Stimulated activated naive B cell treated with anti-CD40 and anti-IgM and Interleukin-4, amounts not matched to agents 10 μg/mL and 1 μg/mL and 100 μg/mL, for 72 hours (primary cell): Measurements from ENCODE around the gene INSR.
"Not testable (repeated sequence)": the region's sequence is repeated elsewhere in the genome, so short reads cannot be mapped to it uniquely, and the experiment has no call there.

ENCODE experiments used
- ATAC-seq, 2 donors: fragments of 150-1000 bp; cut with Tn5 transposase; replicated peaks; 2 replicates each; pipeline ENCODE4 v1.10.0; 2021; ENCODE audit warnings: moderate library complexity in 1 of 2
- DNase-seq: peaks from one replicate; pipeline ENCODE4 v3.0.0; 2021
- H3K27ac Mint-ChIP-seq: one replicate; pipeline ENCODE4 v1.8.0; 2022; ENCODE audit warnings: mild to moderate bottlenecking, mixed read lengths
- H3K27me3 Mint-ChIP-seq, 2 donors: one replicate each; pipeline ENCODE4 v1.8.0; 2022; ENCODE audit warnings: mixed read lengths in 2 of 2
- H3K36me3 Mint-ChIP-seq, 2 donors: one replicate each; pipeline ENCODE4 v1.8.0; 2022; ENCODE audit warnings: mixed read lengths in 2 of 2, mild to moderate bottlenecking in 1 of 2
- H3K4me1 Mint-ChIP-seq, 2 donors: one replicate each; pipeline ENCODE4 v1.8.0; 2022; ENCODE audit warnings: mixed read lengths in 2 of 2, mild to moderate bottlenecking in 1 of 2
- H3K4me3 Mint-ChIP-seq, 2 donors: one replicate each; pipeline ENCODE4 v1.8.0; 2022; ENCODE audit warnings: mild to moderate bottlenecking in 2 of 2, mixed read lengths in 2 of 2, moderate library complexity in 1 of 2
- H3K9me3 Mint-ChIP-seq, 2 donors: one replicate each; pipeline ENCODE4 v1.8.0; 2022; ENCODE audit warnings: mixed read lengths in 2 of 2, mild to moderate bottlenecking in 1 of 2

INSR gene

DNA sequence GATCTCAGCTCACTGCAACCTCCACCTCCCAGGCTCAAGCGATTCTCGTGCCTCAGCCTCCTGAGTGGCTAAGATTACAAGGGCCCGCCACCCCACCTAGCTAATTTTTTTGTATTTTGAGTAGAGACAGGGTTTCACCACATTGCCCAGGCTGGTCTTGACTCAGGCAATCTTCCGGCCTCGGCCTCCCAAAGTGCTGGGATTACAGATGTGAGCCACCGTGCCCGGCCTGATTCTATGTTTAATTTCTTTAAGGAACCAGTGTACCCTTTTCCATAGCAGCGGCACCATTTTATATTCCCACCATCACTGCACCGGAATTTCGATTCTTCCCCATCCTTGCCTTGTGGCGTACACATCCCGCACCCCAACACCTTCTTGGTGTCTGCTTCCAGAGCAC lies 17.7 kb upstream of the INSR start:
- Mint-ChIP-seq H3K4me3 (no peak overlapping the region), H3K27ac (no peak overlapping the region), H3K36me3 (no peaks in the 10 kb centered on the region), H3K9me3 (no peaks in the 10 kb centered on the region), H3K27me3 (no peaks in the 10 kb centered on the region), H3K4me1 (peaks cover 0 to 2% of the 10 kb centered on the region in 2 donors)
- DNase-seq: no peak
- ATAC-seq: no peak

DNA sequence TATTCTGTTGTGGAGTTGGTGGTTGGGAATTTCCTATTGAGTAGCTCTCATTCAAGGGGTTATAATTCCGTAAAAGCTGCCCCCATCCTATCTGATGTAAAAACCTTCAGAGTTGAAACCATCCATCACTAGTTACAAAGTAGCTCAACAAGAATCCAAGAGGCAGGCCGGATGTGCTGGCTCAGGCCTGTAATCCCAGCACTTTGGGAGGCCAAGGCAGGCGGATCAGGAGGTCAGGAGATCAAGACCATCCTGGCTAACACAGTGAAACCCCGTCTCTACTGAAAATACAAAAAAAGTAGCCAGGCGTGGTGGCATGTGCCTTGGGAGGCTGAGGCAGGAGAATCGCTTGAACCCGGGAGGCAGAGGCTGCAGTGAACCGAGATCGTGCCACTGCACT lies 14.1 kb upstream of the INSR start:
- H3K9me3 Mint-ChIP-seq, DNase-seq, H3K36me3 Mint-ChIP-seq, H3K4me1 Mint-ChIP-seq, H3K4me3 Mint-ChIP-seq, H3K27me3 Mint-ChIP-seq, ATAC-seq, H3K27ac Mint-ChIP-seq: not testable (repeated sequence)

DNA sequence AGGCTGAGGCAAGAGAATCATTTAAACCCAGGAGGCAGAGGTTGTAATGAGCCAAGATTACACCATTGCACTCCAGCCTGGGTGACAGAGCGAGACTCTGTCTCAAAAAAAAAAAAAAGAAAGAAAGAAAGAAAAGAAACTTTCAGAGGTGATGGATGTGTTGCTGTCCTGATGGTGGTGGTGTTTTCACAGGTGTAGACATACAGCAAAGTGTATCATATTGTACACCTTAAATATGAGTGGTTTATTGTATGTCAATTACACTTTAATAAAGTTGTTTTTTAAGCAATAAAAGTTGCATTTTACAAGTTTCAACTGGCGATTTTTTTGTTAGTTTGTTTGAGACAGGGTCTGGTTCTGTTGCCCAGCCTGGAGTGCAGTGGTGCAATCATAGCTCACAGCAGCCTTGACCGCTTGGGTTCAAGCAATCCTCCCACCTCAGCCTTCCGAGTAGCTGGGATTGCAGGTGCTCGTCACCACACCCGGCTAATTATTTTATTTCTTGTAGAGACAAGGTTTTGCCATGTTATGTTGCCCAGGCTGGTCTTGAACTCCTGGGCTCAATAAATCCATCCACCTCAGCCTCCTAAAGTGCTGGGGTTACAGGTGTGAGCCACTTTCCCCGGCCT lies 13.5 kb upstream of the INSR start:
- ATAC-seq (no peak), DNase-seq (no peak)
- Mint-ChIP-seq H3K36me3 (no peaks in the 10 kb centered on the region), H3K9me3 (no peaks in the 10 kb centered on the region), H3K4me1 (peaks cover 0 to 6% of the 10 kb centered on the region in 2 donors), H3K4me3 (no peak overlapping the region), H3K27ac (no peak overlapping the region), H3K27me3 (no peaks in the 10 kb centered on the region)

DNA sequence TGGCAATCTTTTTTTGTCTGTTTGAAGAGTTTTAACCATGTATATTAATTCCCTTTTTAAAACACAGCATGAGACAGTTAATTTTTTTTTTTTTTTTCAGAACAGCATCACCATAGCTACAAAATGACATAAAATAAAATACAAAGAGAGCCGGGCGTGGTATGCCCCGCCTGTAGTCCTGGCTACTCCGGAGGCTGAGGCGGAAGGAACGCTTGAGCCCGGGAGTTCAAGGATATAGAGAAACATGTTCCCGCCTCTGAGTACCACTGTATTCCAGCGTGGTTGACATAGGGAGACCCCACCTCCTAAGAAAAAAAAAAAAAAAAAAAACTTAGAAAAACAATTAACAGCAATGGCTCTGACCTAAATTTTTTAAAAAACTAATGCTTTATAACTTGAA lies 10.0 kb upstream of the INSR start:
- H3K4me1 Mint-ChIP-seq: peaks cover 0 to 6% of the 10 kb centered on the region in 2 donors
- H3K27ac Mint-ChIP-seq: no peak overlapping the region
- H3K9me3 Mint-ChIP-seq: no peaks in the 10 kb centered on the region
- DNase-seq (no peak), ATAC-seq (no peak)
- peak overlapping the region in 1 of 2 donors; percentile 28 for H3K4me3 Mint-ChIP-seq
- H3K27me3 Mint-ChIP-seq: peaks cover 0 to 4% of the 10 kb centered on the region in 2 donors
- no peaks in the 10 kb centered on the region for H3K36me3 Mint-ChIP-seq

DNA sequence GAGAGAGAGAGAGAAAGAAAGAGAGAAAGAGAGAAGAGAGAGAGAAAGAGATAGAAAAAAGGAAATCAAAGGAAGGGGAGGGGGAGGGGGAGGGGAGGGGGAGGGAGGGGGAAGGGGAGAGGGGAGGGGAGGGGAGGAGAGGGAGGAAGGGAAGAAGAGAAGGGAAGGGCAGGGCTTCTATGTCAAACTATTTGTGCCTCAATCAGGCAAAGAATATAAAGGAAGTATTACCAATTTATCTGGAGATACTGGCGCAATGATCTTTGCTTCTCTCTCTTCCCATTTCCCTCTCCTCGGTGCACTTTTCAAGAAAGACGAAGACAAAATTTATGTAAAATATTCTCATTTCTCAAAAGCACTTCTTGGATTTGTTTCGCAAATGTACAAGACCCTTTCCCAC lies 9.3 kb upstream of the INSR start:
- H3K27ac Mint-ChIP-seq: no peak overlapping the region
- H3K4me1 Mint-ChIP-seq: peaks cover 0 to 6% of the 10 kb centered on the region in 2 donors
- H3K9me3 Mint-ChIP-seq: no peaks in the 10 kb centered on the region
- H3K27me3 Mint-ChIP-seq: peaks cover 0 to 4% of the 10 kb centered on the region in 2 donors
- H3K36me3 Mint-ChIP-seq: no peaks in the 10 kb centered on the region
- H3K4me3 Mint-ChIP-seq: no peak overlapping the region
- ATAC-seq (no peak), DNase-seq (no peak)

DNA sequence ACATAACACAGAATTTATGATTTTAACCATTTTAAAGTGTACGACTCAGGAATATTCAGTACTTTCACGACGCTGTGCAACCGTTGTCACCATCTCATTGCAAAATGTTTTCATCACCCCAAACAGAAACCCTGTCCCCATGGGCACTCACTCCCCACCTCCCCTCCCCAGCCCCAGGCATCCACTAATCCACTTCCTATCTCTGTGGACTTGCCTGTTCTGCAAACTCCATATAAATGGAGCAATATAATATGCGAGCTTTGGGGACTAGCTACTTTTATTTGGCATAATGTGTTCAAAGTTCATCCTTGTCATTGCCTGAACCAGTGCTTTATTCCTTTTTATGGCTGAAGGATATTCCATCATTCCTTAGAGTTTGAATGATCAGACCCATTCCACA lies 7.3 kb upstream of the INSR start:
- H3K9me3 Mint-ChIP-seq: no peaks in the 10 kb centered on the region
- DNase-seq (no peak), ATAC-seq (no peak)
- peaks cover 4 to 10% of the 10 kb centered on the region in 2 donors for H3K27me3 Mint-ChIP-seq
- no peaks in the 10 kb centered on the region for H3K36me3 Mint-ChIP-seq
- peaks cover 2 to 6% of the 10 kb centered on the region in 2 donors for H3K4me1 Mint-ChIP-seq
- H3K4me3 Mint-ChIP-seq: no peak overlapping the region
- no peak overlapping the region for H3K27ac Mint-ChIP-seq

DNA sequence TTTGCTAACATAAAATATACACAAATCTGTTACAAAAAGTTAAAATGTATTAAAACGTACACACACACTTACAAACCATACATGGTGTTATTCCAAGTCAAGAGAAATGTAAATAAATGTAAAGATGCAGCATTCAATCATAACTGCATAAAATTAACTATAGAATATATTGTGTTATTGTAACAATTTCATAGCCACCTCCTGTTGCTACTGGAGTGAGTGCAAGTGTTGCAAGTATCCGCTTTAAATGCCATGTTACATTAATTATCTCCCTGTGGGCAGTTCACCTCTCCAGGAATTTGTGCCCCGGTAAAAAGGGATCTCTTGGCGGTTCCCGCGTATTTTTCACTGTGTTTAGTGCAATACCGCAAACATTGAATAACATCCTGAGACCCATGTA lies 3.5 kb upstream of the INSR start:
- no peak overlapping the region for H3K27ac Mint-ChIP-seq

DNA sequence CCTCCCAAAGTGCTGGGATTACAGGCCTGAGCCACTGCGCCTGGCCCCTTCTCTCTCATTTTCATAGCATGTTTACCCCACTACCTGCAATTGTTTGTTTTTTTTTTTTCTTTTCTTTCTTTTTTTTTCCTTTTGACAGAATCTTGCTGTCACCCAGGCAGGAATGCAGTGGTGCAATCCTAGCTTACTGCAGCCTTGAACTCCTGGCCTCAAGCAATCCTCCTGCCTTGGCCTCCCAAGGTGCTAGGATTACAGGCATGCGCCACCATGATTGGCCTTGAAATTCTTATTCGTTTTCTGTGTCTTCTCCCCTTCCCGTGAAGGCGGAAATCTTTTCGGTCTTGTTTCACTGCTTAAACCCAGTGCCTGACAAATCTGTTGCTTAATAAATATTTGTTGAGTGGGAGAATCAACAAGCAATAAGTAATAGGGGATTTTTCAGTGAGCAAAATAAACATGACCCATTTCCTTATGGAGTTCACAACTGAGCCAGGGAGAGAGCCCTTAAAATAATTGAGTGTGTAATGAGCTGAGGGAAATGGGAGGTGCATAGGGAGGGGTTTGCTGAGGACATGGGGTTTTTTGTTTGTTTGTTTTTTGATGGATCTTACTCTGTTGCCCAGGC lies 1.8 kb upstream of the INSR start:
- ATAC-seq (no peak), DNase-seq (no peak)
- H3K4me3 Mint-ChIP-seq: peak overlapping the region; percentile 70
- H3K27ac Mint-ChIP-seq: no peak overlapping the region
- H3K27me3 Mint-ChIP-seq: peaks cover 12 to 23% of the 10 kb centered on the region in 2 donors
- peaks cover 18 to 32% of the 10 kb centered on the region in 2 donors for H3K4me1 Mint-ChIP-seq
- H3K36me3 Mint-ChIP-seq: no peaks in the 10 kb centered on the region
- H3K9me3 Mint-ChIP-seq: no peaks in the 10 kb centered on the region

More for the DNA sequence above, 3.5 kb upstream of the INSR start:
- Mint-ChIP-seq H3K4me1 (peaks cover 11 to 16% of the 10 kb centered on the region in 2 donors), H3K9me3 (no peaks in the 10 kb centered on the region), H3K36me3 (no peaks in the 10 kb centered on the region), H3K4me3 (no peak overlapping the region), H3K27me3 (peaks cover 12 to 20% of the 10 kb centered on the region in 2 donors)
- DNase-seq (no peak), ATAC-seq (no peak)

DNA sequence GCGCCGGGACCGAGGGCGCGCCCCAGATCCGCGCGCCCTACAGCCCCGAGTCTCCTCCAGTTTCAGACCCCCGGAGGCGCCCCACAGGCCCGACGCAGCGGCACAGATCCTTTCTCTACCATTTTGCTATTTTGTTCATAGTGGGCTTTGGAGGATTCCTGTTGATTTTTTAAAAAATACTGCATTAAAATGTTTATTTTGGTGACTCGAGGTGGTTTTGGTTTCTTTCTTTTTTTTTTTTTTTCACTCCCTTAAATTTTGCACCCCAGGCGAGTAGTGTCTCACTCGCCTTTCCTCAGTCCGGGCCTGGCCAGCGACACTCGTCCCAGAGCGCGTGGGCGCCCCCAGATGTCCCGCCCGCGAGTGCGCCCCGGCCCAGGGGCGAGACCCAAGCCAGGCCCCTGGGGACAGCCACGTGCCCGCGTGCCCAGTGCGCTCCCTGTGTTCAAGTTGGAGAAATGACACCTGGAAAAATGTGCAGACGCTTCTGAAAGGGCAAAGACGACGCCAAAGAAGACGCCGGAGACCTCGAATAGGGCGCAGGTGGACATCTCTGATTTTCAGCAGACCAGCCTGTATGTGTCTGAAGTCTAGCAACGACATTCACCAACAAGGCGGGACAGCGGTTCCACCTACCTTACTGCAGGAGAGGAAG lies 471 bp upstream of the INSR start:
- peaks cover 12 to 19% of the 10 kb centered on the region in 2 donors for H3K27me3 Mint-ChIP-seq
- H3K27ac Mint-ChIP-seq: peak overlapping the region; percentile 93
- ATAC-seq (peak; percentile 60 to 62), DNase-seq (peak; percentile 60)
- H3K4me3 Mint-ChIP-seq: peak overlapping the region; percentile 85 to 94
- H3K36me3 Mint-ChIP-seq: no peaks in the 10 kb centered on the region
- H3K4me1 Mint-ChIP-seq: peaks cover 25 to 45% of the 10 kb centered on the region in 2 donors
- H3K9me3 Mint-ChIP-seq: no peaks in the 10 kb centered on the region

DNA sequence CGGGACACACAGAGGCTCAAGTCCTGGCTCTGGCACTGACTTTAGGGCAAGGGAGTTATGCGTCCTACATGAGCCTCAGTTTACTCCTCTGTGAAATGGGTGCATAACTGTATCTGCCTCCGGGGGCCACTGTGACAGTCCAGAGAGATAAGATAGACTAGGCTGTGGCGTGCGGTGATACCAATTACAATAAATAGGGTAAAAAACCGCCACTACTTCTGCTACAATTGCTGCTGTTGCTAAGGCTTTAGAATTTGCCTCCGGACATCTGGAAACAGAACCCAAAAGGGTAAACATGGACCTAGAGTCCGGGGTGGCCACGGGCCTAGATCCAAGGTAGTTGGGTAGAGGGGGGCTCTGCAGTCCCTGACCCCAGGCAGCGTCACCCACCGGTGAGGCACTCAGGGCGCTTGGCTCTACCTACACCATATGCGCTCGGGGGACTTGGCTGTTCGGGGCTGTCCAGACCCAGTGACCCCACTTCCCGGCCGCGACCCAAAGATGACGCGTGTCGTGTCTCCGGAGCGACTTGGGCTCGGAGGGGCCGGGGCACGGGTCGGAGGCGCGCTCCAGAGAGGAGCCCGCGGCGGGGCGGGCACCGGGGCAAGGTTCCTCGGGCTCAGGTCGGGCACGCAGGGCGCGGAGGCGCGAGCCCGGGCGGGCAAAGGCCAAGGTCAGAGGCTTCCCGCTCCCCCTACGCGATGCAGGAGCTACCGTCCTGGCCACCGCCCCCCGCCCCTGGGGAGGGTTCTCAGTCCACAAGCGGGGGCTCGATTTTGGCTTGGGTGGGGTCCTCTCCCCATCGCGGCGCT lies 1.1 kb downstream of the INSR start:
- peaks cover 28 to 55% of the 10 kb centered on the region in 2 donors for H3K4me1 Mint-ChIP-seq
- no peaks in the 10 kb centered on the region for H3K9me3 Mint-ChIP-seq
- H3K4me3 Mint-ChIP-seq: peak overlapping the region; percentile 75 to 83
- peaks cover 12 to 16% of the 10 kb centered on the region in 2 donors for H3K27me3 Mint-ChIP-seq
- peak overlapping the region; percentile 67 for H3K27ac Mint-ChIP-seq
- ATAC-seq (peak; percentile 12 to 24), DNase-seq (peak; percentile 13)
- H3K36me3 Mint-ChIP-seq: no peaks in the 10 kb centered on the region

DNA sequence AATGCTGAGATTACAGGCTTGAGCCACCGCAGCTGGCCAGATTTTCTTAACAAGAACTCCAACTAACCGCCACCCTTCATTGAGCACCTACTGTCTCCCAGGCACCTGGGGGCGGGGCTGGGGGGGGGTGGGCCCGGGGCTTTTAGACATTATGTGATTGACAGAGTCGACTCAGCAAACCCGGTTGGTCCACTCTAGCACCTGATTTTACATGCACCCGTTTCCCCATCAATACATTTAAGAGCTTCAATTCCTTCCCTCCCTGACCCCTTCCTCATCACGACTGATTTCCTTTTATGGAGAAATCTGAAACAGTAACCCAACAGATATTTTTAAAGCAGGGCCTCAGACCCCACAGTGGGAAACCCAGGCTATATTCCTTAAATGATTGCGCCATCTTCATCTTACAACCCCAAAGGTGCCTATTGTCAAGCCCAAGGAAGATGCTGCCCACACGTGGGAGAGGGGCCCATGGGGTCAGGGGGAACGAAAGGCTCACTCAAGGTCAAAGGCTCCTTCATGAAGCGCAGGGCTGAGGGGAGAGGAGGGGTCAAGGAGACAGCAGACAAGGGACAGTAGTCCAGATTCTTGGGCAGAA lies 1.8 kb downstream of the INSR start:
- H3K27ac Mint-ChIP-seq: no peak overlapping the region
- DNase-seq: no peak
- H3K4me1 Mint-ChIP-seq: peaks cover 28 to 58% of the 10 kb centered on the region in 2 donors
- no peaks in the 10 kb centered on the region for H3K36me3 Mint-ChIP-seq
- no peaks in the 10 kb centered on the region for H3K9me3 Mint-ChIP-seq
- peak overlapping the region; percentile 75 to 83 for H3K4me3 Mint-ChIP-seq
- H3K27me3 Mint-ChIP-seq: peaks cover 12 to 15% of the 10 kb centered on the region in 2 donors
- no peak for ATAC-seq

DNA sequence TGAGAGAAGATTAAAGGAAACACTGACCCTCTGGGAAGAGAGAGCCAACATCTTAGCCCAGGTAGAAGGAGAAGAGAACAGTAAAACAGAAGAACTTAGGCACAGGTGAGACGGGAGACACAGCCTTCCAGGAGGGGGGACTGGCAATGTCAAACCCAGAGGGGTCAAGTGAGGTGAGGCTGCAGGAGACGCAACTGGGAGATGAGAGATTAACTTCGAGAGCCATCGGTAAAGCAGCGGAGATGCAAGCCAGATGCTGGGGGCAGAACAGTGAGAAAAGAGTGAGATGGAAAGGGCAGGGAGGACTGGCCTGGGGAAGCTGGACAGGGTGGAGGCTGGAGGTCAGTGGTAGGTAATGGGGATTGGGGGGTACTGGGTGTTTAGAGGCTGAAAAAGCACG lies 5.2 kb downstream of the INSR start:
- peaks cover 0 to 5% of the 10 kb centered on the region in 2 donors for H3K27me3 Mint-ChIP-seq
- H3K36me3 Mint-ChIP-seq: no peaks in the 10 kb centered on the region
- no peak overlapping the region for H3K4me3 Mint-ChIP-seq
- H3K4me1 Mint-ChIP-seq: peaks cover 17 to 52% of the 10 kb centered on the region in 2 donors
- ATAC-seq: no peak
- H3K9me3 Mint-ChIP-seq: no peaks in the 10 kb centered on the region
- no peak overlapping the region for H3K27ac Mint-ChIP-seq
- no peak for DNase-seq

DNA sequence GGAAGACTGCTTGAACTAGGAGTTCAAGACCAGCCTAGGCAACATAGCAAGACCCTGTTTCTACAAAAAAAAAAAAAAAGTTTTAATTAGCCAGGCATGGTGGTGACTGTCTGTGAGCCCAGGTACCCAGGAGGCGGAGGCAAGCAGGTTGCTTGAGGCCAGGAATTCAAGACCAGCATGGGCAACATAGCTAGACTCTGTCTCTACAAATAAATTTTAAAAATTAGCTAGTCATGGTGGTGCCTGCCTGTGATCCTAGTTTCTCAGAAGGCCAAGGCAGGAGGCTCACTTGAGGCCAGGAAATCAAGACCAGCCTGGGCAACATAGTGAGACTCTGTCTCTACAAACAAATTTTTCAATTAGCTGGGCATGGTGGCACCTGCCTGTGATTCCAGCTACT lies 6.1 kb downstream of the INSR start:
- Mint-ChIP-seq H3K27me3 (peaks cover 0 to 5% of the 10 kb centered on the region in 2 donors), H3K9me3 (no peaks in the 10 kb centered on the region), H3K4me3 (no peak overlapping the region), H3K4me1 (peaks cover 20 to 57% of the 10 kb centered on the region in 2 donors), H3K27ac (no peak overlapping the region), H3K36me3 (no peaks in the 10 kb centered on the region)
- DNase-seq (no peak), ATAC-seq (no peak)

DNA sequence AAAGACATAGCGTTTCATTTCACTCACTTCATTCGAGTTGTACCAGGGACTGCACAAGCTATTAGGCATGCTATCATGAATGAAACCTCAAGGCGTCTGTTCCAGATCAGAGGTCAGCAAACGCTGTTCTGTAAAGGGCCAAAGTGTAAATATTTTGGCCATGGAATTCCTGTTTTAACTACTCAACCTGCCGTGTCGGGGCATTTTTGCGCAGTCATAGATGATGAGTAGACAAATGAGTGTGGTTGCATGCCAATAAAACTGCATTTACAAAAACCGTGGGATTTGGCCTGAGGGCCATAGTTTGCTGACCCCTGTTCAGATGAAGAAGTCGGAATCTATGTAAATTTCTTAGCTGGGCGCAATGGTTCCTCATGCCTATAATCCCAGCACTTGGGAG lies 6.5 kb downstream of the INSR start:
- Mint-ChIP-seq H3K9me3 (no peaks in the 10 kb centered on the region), H3K27ac (no peak overlapping the region), H3K4me1 (peaks cover 20 to 53% of the 10 kb centered on the region in 2 donors), H3K36me3 (no peaks in the 10 kb centered on the region), H3K27me3 (peaks cover 0 to 3% of the 10 kb centered on the region in 2 donors), H3K4me3 (no peak overlapping the region)
- DNase-seq (no peak), ATAC-seq (no peak)
